T-helper 1 cell treated with Interleukin-12 subunit alpha and Interleukin-12 subunit beta and Interleukin-4 antibody, amounts not matched to agents 30 μg/mL and 1 μg/mL, for 36 hours (primary cell): ENCODE results near the gene CCSER1.

Source experiments
- H3K27ac Mint-ChIP-seq: one replicate; pipeline ENCODE4 v1.8.0; 2021; ENCODE audit warnings: mild to moderate bottlenecking, mixed read lengths
- H3K27me3 Mint-ChIP-seq: one replicate; pipeline ENCODE4 v1.8.0; 2021; ENCODE audit warnings: low read depth, mixed read lengths
- H3K36me3 Mint-ChIP-seq: one replicate; pipeline ENCODE4 v1.8.0; 2021; ENCODE audit warnings: low read depth, mixed read lengths
- H3K4me1 Mint-ChIP-seq: one replicate; pipeline ENCODE4 v1.8.0; 2021; ENCODE audit warnings: low read depth, mixed read lengths
- H3K4me3 Mint-ChIP-seq: one replicate; pipeline ENCODE4 v1.8.0; 2021; ENCODE audit warnings: mild to moderate bottlenecking, moderate library complexity, mixed read lengths
- H3K9me3 Mint-ChIP-seq: one replicate; pipeline ENCODE4 v1.8.0; 2021; ENCODE audit warnings: mixed read lengths

Gene CCSER1

GRCh38 chr4:90120037-90120436 is 7.2 kb upstream of the CCSER1 start:
- Mint-ChIP-seq H3K36me3 (no peaks in the 10 kb centered on the region), H3K27me3 (peaks cover 10% of the 10 kb centered on the region), H3K27ac (no peak overlapping the region), H3K4me3 (no peak overlapping the region), H3K9me3 (no peaks in the 10 kb centered on the region), H3K4me1 (no peaks in the 10 kb centered on the region)

- Mint-ChIP-seq H3K9me3 (no peaks in the 10 kb centered on the region), H3K4me3 (no peak overlapping the region), H3K27me3 (peaks cover 16% of the 10 kb centered on the region), H3K4me1 (no peaks in the 10 kb centered on the region), H3K36me3 (no peaks in the 10 kb centered on the region), H3K27ac (no peak overlapping the region)
These were observed 6.4 kb upstream of the CCSER1 start for GRCh38 chr4:90120815-90121214.

- Mint-ChIP-seq H3K4me3 (no peak overlapping the region), H3K27me3 (peaks cover 26% of the 10 kb centered on the region), H3K4me1 (no peaks in the 10 kb centered on the region)
These were observed 5.4 kb upstream of the CCSER1 start for GRCh38 chr4:90121676-90122354.

GRCh38 chr4:90122355-90122748 is 4.8 kb upstream of the CCSER1 start:
- Mint-ChIP-seq H3K4me1 (peaks cover under 1% of the 10 kb centered on the region), H3K27ac (no peak overlapping the region), H3K4me3 (no peak overlapping the region), H3K9me3 (no peaks in the 10 kb centered on the region), H3K36me3 (no peaks in the 10 kb centered on the region), H3K27me3 (peaks cover 31% of the 10 kb centered on the region)

More at GRCh38 chr4:90121676-90122354, 5.4 kb upstream of the CCSER1 start:
- Mint-ChIP-seq H3K27ac (no peak overlapping the region), H3K36me3 (no peaks in the 10 kb centered on the region), H3K9me3 (no peaks in the 10 kb centered on the region)

GRCh38 chr4:90124276-90124675 is 2.9 kb upstream of the CCSER1 start:
- Mint-ChIP-seq H3K36me3 (no peaks in the 10 kb centered on the region), H3K27me3 (peaks cover 44% of the 10 kb centered on the region), H3K9me3 (no peaks in the 10 kb centered on the region), H3K27ac (no peak overlapping the region), H3K4me1 (peaks cover 9% of the 10 kb centered on the region), H3K4me3 (no peak overlapping the region)

- Mint-ChIP-seq H3K27ac (no peak overlapping the region), H3K9me3 (no peaks in the 10 kb centered on the region), H3K27me3 (peaks cover 49% of the 10 kb centered on the region), H3K4me3 (peak overlapping the region; percentile 22), H3K36me3 (no peaks in the 10 kb centered on the region), H3K4me1 (peaks cover 9% of the 10 kb centered on the region)
These were observed 389 bp upstream of the CCSER1 start for GRCh38 chr4:90126805-90127204.

- peak overlapping the region; percentile 73 for H3K4me3 Mint-ChIP-seq
- H3K27me3 Mint-ChIP-seq = peaks cover 49% of the 10 kb centered on the region
- H3K27ac Mint-ChIP-seq = no peak overlapping the region
- H3K4me1 Mint-ChIP-seq = peaks cover 9% of the 10 kb centered on the region
- no peaks in the 10 kb centered on the region for H3K9me3 Mint-ChIP-seq
- H3K36me3 Mint-ChIP-seq = no peaks in the 10 kb centered on the region
These were observed 632 bp downstream of the CCSER1 start for GRCh38 chr4:90127706-90128345.

GRCh38 chr4:90128961-90129495 is 1.8 kb downstream of the CCSER1 start:
- peaks cover 41% of the 10 kb centered on the region for H3K27me3 Mint-ChIP-seq
- no peak overlapping the region for H3K27ac Mint-ChIP-seq
- H3K9me3 Mint-ChIP-seq = no peaks in the 10 kb centered on the region
- no peaks in the 10 kb centered on the region for H3K36me3 Mint-ChIP-seq
- H3K4me1 Mint-ChIP-seq = peaks cover 9% of the 10 kb centered on the region
- H3K4me3 Mint-ChIP-seq = peak overlapping the region; percentile 50

GRCh38 chr4:90130076-90130475 is 2.9 kb downstream of the CCSER1 start:
- Mint-ChIP-seq H3K27me3 (peaks cover 39% of the 10 kb centered on the region), H3K27ac (no peak overlapping the region), H3K36me3 (no peaks in the 10 kb centered on the region), H3K4me1 (peaks cover 9% of the 10 kb centered on the region), H3K9me3 (no peaks in the 10 kb centered on the region), H3K4me3 (no peak overlapping the region)

- Mint-ChIP-seq H3K4me3 (no peak overlapping the region), H3K27me3 (no peaks in the 10 kb centered on the region), H3K4me1 (no peaks in the 10 kb centered on the region), H3K9me3 (no peaks in the 10 kb centered on the region), H3K36me3 (no peaks in the 10 kb centered on the region), H3K27ac (no peak overlapping the region)
These were observed 10.4 kb downstream of the CCSER1 start for GRCh38 chr4:90137555-90137954.

- Mint-ChIP-seq H3K27ac (no peak overlapping the region), H3K4me1 (no peaks in the 10 kb centered on the region), H3K36me3 (no peaks in the 10 kb centered on the region), H3K9me3 (no peaks in the 10 kb centered on the region), H3K4me3 (no peak overlapping the region), H3K27me3 (no peaks in the 10 kb centered on the region)
These were observed 14.9 kb downstream of the CCSER1 start for GRCh38 chr4:90142081-90142480.

GRCh38 chr4:90145319-90145718 is 18.1 kb downstream of the CCSER1 start:
- H3K9me3 Mint-ChIP-seq = no peaks in the 10 kb centered on the region
- no peak overlapping the region for H3K4me3 Mint-ChIP-seq
- no peaks in the 10 kb centered on the region for H3K27me3 Mint-ChIP-seq
- H3K27ac Mint-ChIP-seq = no peak overlapping the region
- H3K36me3 Mint-ChIP-seq = no peaks in the 10 kb centered on the region
- no peaks in the 10 kb centered on the region for H3K4me1 Mint-ChIP-seq

GRCh38 chr4:90146306-90146705 is 19.1 kb downstream of the CCSER1 start:
- no peaks in the 10 kb centered on the region for H3K27me3 Mint-ChIP-seq
- H3K27ac Mint-ChIP-seq = no peak overlapping the region
- H3K4me1 Mint-ChIP-seq = no peaks in the 10 kb centered on the region
- H3K4me3 Mint-ChIP-seq = no peak overlapping the region
- H3K36me3 Mint-ChIP-seq = no peaks in the 10 kb centered on the region
- H3K9me3 Mint-ChIP-seq = no peaks in the 10 kb centered on the region

- no peaks in the 10 kb centered on the region for H3K4me1 Mint-ChIP-seq
- H3K36me3 Mint-ChIP-seq = no peaks in the 10 kb centered on the region
- no peak overlapping the region for H3K4me3 Mint-ChIP-seq
- no peaks in the 10 kb centered on the region for H3K27me3 Mint-ChIP-seq
- H3K9me3 Mint-ChIP-seq = no peaks in the 10 kb centered on the region
- no peak overlapping the region for H3K27ac Mint-ChIP-seq
These were observed 21.5 kb downstream of the CCSER1 start for GRCh38 chr4:90148574-90149148.

GRCh38 chr4:90152024-90152423 is 24.8 kb downstream of the CCSER1 start:
- H3K36me3 Mint-ChIP-seq = no peaks in the 10 kb centered on the region
- H3K4me1 Mint-ChIP-seq = no peaks in the 10 kb centered on the region
- H3K9me3 Mint-ChIP-seq = no peaks in the 10 kb centered on the region

More at GRCh38 chr4:90152024-90152423, 24.8 kb downstream of the CCSER1 start:
- Mint-ChIP-seq H3K4me3 (no peak overlapping the region), H3K27me3 (no peaks in the 10 kb centered on the region), H3K27ac (no peak overlapping the region)
